Adrenal gland (tissue), 19 donors: Measurements from ENCODE around the gene VAPB. TPM values are rescaled to one million over a fixed set of nuclear protein-coding genes. Genes with fewer than 3 reads are reported as not detected.

ENCODE experiments used
- DNase-seq, 7 donors: peaks; one replicate each; pipeline ENCODE4 v3.0.0-alpha.2; 2019 to 2020
- H3K27ac ChIP-seq, 5 donors: fragments of 200-600 bp; sonication (generic) in 4 of 5; 1 replicate in 3 of 5; 2 replicates in 2 of 5; pipeline versions ENCODE4 v1.5.1 to v1.8.0; 2016 to 2020; ENCODE audit warnings: mild to moderate bottlenecking in 1 of 5
- H3K27me3 ChIP-seq: fragments of 200-600 bp; 2 replicates; pipeline ENCODE4 v1.8.0; 2021
- H3K36me3 ChIP-seq, 2 donors: fragments of 200-600 bp; replicated peaks in 1 of 2; 1 replicate in 1 of 2; 2 replicates in 1 of 2; pipeline versions ENCODE4 v1.5.1 to v1.8.0; 2018 to 2022
- H3K4me1 ChIP-seq, 2 donors: fragments of 200-600 bp; replicated peaks in 1 of 2; 1 replicate in 1 of 2; 2 replicates in 1 of 2; pipeline versions ENCODE4 v1.5.1 to v1.8.0; 2018 to 2021
- H3K4me3 ChIP-seq, 4 donors: fragments of 200-600 bp; sonication (generic) in 3 of 4; one replicate each; pipeline ENCODE4 v1.5.1; 2016 to 2018
- H3K9me3 ChIP-seq, 3 donors: fragments of 200-600 bp; sonication (generic) in 1 of 3; replicated peaks in 1 of 3; 1 replicate in 2 of 3; 2 replicates in 1 of 3; pipeline versions ENCODE4 v1.5.1 to v1.8.0; 2016 to 2021
- CTCF ChIP-seq, 6 experiments: fragments of 450-650 bp in 4 of 6; fragments of 200-600 bp in 2 of 6; sonication (generic) in 1 of 6; IDR thresholded peaks; 1 replicate in 5 of 6; 2 replicates in 1 of 6; pipeline versions ENCODE4 v1.5.1 to v1.8.0; 2016 to 2021; ENCODE audit warnings: antibody characterized with exemption in 6 of 6, mild to moderate bottlenecking in 2 of 6, moderate library complexity in 1 of 6
- POLR2A ChIP-seq, 2 donors: fragments of 450-650 bp; IDR thresholded peaks; one replicate each; pipeline ENCODE4 v1.6.1; 2017; ENCODE audit warnings: antibody characterized with exemption in 2 of 2, mild to moderate bottlenecking in 2 of 2, moderate library complexity in 1 of 2
- WGBS, 4 donors: extraction: QIAGEN DNeasy Blood & Tissue Kit in 2 of 4; methylation state at CpG; one replicate each; pipeline versions ENCODE4 v1.1.5 to v1.1.7; 2013 to 2017; 5-methylcytosine and 5-hydroxymethylcytosine counted together
- intact Hi-C, 2 donors: fragments of 100-400 bp; cut with DNase I; formaldehyde crosslinking; loops; one replicate each; pipeline versions ENCODE4 v1.14.1 to v1.15.0; 2022 to 2023
- long read RNA-seq, 10 donors: library from polyadenylated mRNA in 3 of 10; unstranded in 2 of 10; stranded (forward) in 1 of 10; transcript quantifications; one replicate each; pipeline ENCODE4 v2.0.0 and lab custom pipeline, GENCODE V29; 2021 to 2026
- polyA plus RNA-seq, 3 donors: library from polyadenylated mRNA; stranded (reverse); fragments of 200-250 nt in 2 of 3; fragments of 350-450 nt in 1 of 3; fragmentation: Illumina TruSeq in 1 of 3; extraction: RNeasy Lipid Tissue Mini Kit (QIAGEN cat#74804) in 1 of 3; gene quantifications; one replicate each; pipeline ENCODE4 v1.2.3, GENCODE V29; 2013 to 2014
- total RNA-seq, 9 donors: library from RNA; depleted of rRNA in 4 of 9; stranded (reverse); fragments of >200 nt in 4 of 9; fragments of 120-200 nt in 1 of 9; fragmentation: NEBNext Ultra II Directional in 1 of 9; extraction: Animal tissue kit (Norgen Biotek cat#: 25700) in 1 of 9; gene quantifications; one replicate each; pipeline versions ENCODE4 v1.1.0 to v1.2.4, GENCODE V29; 2013 to 2023
- donor health status: healthy with polysubstance abuse.
- donor health status: Bipolar disorder and iron deficiency.
- donor health status: DM: yes; HTN: yes; CAD: no.
- donor health status: DM: no; HTN: no; CAD: no.
- donor health status: DM: no; HTN: no; CAD: no.
- donor health status: DM: yes; HTN: yes; CAD: no.

VAPB gene
- 100 to 1,000 TPM in 1 of 9 donors, 10 to 100 TPM in 8; 24.6 to 103 (median 41.3) TPM for total RNA-seq
- 100 to 1,000 TPM in 1 of 3 donors, 10 to 100 TPM in 2; 27.0 to 162 (median 33.9) TPM for polyA plus RNA-seq
- long read RNA-seq, donor 1, full-length matches to known transcripts, result 36 of 129 reads
- long read RNA-seq, donor 1, partial matches to known transcripts, result 93 of 129 reads
- long read RNA-seq, donor 1, other reads (novel, unspliced or antisense), result 0 of 129 reads
- long read RNA-seq, donor 2, full-length matches to known transcripts, result 24 of 41 reads
- long read RNA-seq, donor 2, partial matches to known transcripts, result 17 of 41 reads
- long read RNA-seq, donor 2, other reads (novel, unspliced or antisense), result 0 of 41 reads
- long read RNA-seq, donor 3, full-length matches to known transcripts, result 40 of 40 reads
- long read RNA-seq, donor 3, partial matches to known transcripts, result 0 of 40 reads
- long read RNA-seq, donor 3, other reads (novel, unspliced or antisense), result 0 of 40 reads
- long read RNA-seq, donor 4, full-length matches to known transcripts, result 17 of 24 reads
- long read RNA-seq, donor 4, partial matches to known transcripts, result 1 of 24 reads
- long read RNA-seq, donor 4, other reads (novel, unspliced or antisense), result 6 of 24 reads
- long read RNA-seq, donor 5, full-length matches to known transcripts, result 90 of 102 reads
- long read RNA-seq, donor 5, partial matches to known transcripts, result 2 of 102 reads
- long read RNA-seq, donor 5, other reads (novel, unspliced or antisense), result 10 of 102 reads
- long read RNA-seq, donor 6, full-length matches to known transcripts, result 10 of 16 reads
- long read RNA-seq, donor 6, partial matches to known transcripts, result 3 of 16 reads
- long read RNA-seq, donor 6, other reads (novel, unspliced or antisense), result 3 of 16 reads
- long read RNA-seq, donor 7, full-length matches to known transcripts, result 21 of 21 reads
- long read RNA-seq, donor 7, partial matches to known transcripts, result 0 of 21 reads
- long read RNA-seq, donor 7, other reads (novel, unspliced or antisense), result 0 of 21 reads
- long read RNA-seq, donor 8, full-length matches to known transcripts, result 51 of 51 reads
- long read RNA-seq, donor 8, partial matches to known transcripts, result 0 of 51 reads
- long read RNA-seq, donor 8, other reads (novel, unspliced or antisense), result 0 of 51 reads
- long read RNA-seq, donor 9, full-length matches to known transcripts, result 23 of 51 reads
- long read RNA-seq, donor 9, partial matches to known transcripts, result 28 of 51 reads
- long read RNA-seq, donor 9, other reads (novel, unspliced or antisense), result 0 of 51 reads
- long read RNA-seq, donor 10, full-length matches to known transcripts, result 8 of 8 reads
- long read RNA-seq, donor 10, partial matches to known transcripts, result 0 of 8 reads
- long read RNA-seq, donor 10, other reads (novel, unspliced or antisense), result 0 of 8 reads

- Histone ChIP-seq H3K4me1 (peaks cover 14 to 35% of the 10 kb centered on the region in 2 donors), H3K9me3 (no peaks in the 10 kb centered on the region), H3K27me3 (no peaks in the 10 kb centered on the region), H3K27ac (peak within 1 kb of the TSS; percentile 92 to 97 (median 94)), H3K4me3 (peak within 1 kb of the TSS; percentile 51 to 92 (median 72)), H3K36me3 (no peaks in the 10 kb centered on the region)
- peak; percentile 94 to 97 (median 95) for DNase-seq
- TF ChIP-seq POLR2A (IDR thresholded peaks at IDR 0.05) (peak; percentile 84 to 96), CTCF (IDR thresholded peaks at IDR 0.05) (no peak)
- intact Hi-C loops, result no loop called here
- 0% methylated on average over 7 to 51 of the region's 51 CpGs for WGBS, 4 donors
Measured at GRCh38 chr20:58388882-58389323, at the start of gene VAPB. VAPB (plus strand) TSS chr20:58389229; CDS start chr20:58389460, 231 bp downstream.

GRCh38 chr20:58339741-58340140, 49.3 kb upstream of the VAPB start:
- H3K36me3 ChIP-seq, result no peaks in the 10 kb centered on the region
- H3K27ac ChIP-seq, result no peak overlapping the region
- H3K4me1 ChIP-seq, result peaks cover 16 to 22% of the 10 kb centered on the region in 2 donors
- 91 to 99% (median 97%) methylated on average over 6 of the region's 6 CpGs for WGBS, 4 donors
- TF ChIP-seq POLR2A (IDR thresholded peaks at IDR 0.05) (no peak), CTCF (IDR thresholded peaks at IDR 0.05) (no peak)
- H3K4me3 ChIP-seq, result no peak overlapping the region
- DNase-seq, result no peak
- no peaks in the 10 kb centered on the region for H3K9me3 ChIP-seq
- intact Hi-C loops, result no loop called here
- H3K27me3 ChIP-seq, result no peaks in the 10 kb centered on the region

GRCh38 chr20:58340151-58340550, 48.9 kb upstream of the VAPB start:
- intact Hi-C loops, result no loop called here
- Histone ChIP-seq H3K4me3 (no peak overlapping the region), H3K36me3 (peaks cover 0 to under 1% of the 10 kb centered on the region in 2 donors), H3K9me3 (no peaks in the 10 kb centered on the region), H3K4me1 (peaks cover 16 to 23% of the 10 kb centered on the region in 2 donors), H3K27ac (no peak overlapping the region), H3K27me3 (no peaks in the 10 kb centered on the region)
- WGBS, 4 donors, result 85 to 97% (median 93%) methylated on average over 4 of the region's 4 CpGs
- no peak for DNase-seq
- TF ChIP-seq POLR2A (IDR thresholded peaks at IDR 0.05), result no peak
- TF ChIP-seq CTCF (IDR thresholded peaks at IDR 0.05), result no peak
